HEK293 (cell line): ENCODE results near the gene FIBP.

Source experiments
- FEZF1 ChIP-seq: fragments of 450-650 bp; formaldehyde crosslinking; IDR thresholded peaks from 2 replicates; pipeline ENCODE4 v1.5.1; 2016; ENCODE audit warnings: missing biosample characterization, missing genetic modification characterization
- GLIS1 ChIP-seq: fragments of 450-650 bp; formaldehyde crosslinking; IDR thresholded peaks from 2 replicates; pipeline ENCODE4 v1.5.1; 2016; ENCODE audit warnings: missing biosample characterization, missing genetic modification characterization
- GLIS2 ChIP-seq: fragments of 450-650 bp; formaldehyde crosslinking; IDR thresholded peaks from 2 replicates; pipeline ENCODE4 v1.5.1; 2016; ENCODE audit warnings: missing biosample characterization, missing genetic modification characterization
- HOXC10 ChIP-seq: sonication (generic); formaldehyde crosslinking; IDR thresholded peaks from 2 replicates; pipeline ENCODE4 v1.8.1; 2023; ENCODE audit warnings: mild to moderate bottlenecking, missing genetic modification reagents
- IKZF3 ChIP-seq: fragments of 450-650 bp; IDR thresholded peaks from 2 replicates; pipeline ENCODE4 v1.5.0; 2018; ENCODE audit warnings: missing biosample characterization, mild to moderate bottlenecking, missing genetic modification characterization, moderate library complexity
- SP2 ChIP-seq: fragments of 450-650 bp; formaldehyde crosslinking; IDR thresholded peaks from 2 replicates; pipeline ENCODE4 v1.5.1; 2016; ENCODE audit warnings: missing biosample characterization, missing genetic modification characterization
- SP7 ChIP-seq: fragments of 450-650 bp; formaldehyde crosslinking; IDR thresholded peaks from 2 replicates; pipeline ENCODE4 v1.5.1; 2016; ENCODE audit warnings: missing biosample characterization, missing genetic modification characterization
- ZBTB17 ChIP-seq: fragments of 450-650 bp; formaldehyde crosslinking; IDR thresholded peaks from 2 replicates; pipeline ENCODE4 v1.5.1; 2016; ENCODE audit warnings: missing biosample characterization, missing genetic modification characterization
- ZBTB20 ChIP-seq: fragments of 450-650 bp; formaldehyde crosslinking; IDR thresholded peaks from 2 replicates; pipeline ENCODE4 v1.5.1; 2016; ENCODE audit warnings: missing biosample characterization, missing genetic modification characterization
- ZBTB8A ChIP-seq: fragments of 450-650 bp; formaldehyde crosslinking; IDR thresholded peaks from 2 replicates; pipeline ENCODE4 v1.5.1; 2016; ENCODE audit warnings: missing biosample characterization, missing genetic modification characterization
- ZFHX2 ChIP-seq: fragments of 450-650 bp; formaldehyde crosslinking; conservative IDR thresholded peaks from 2 replicates; pipeline ENCODE4 v1.5.1; 2016; ENCODE audit warnings: missing biosample characterization, missing genetic modification characterization
- ZIC2 ChIP-seq: fragments of 450-650 bp; formaldehyde crosslinking; IDR thresholded peaks from 2 replicates; pipeline ENCODE4 v1.5.1; 2016; ENCODE audit warnings: missing biosample characterization, missing genetic modification characterization
- ZNF10 ChIP-seq: fragments of 450-650 bp; formaldehyde crosslinking; IDR thresholded peaks from 2 replicates; pipeline ENCODE4 v1.5.1; 2017; ENCODE audit warnings: missing biosample characterization, missing genetic modification characterization
- ZNF223 ChIP-seq: fragments of 450-650 bp; formaldehyde crosslinking; IDR thresholded peaks from 2 replicates; pipeline ENCODE4 v1.5.1; 2016; ENCODE audit warnings: missing biosample characterization, missing genetic modification characterization
- ZNF624 ChIP-seq: fragments of 450-650 bp; formaldehyde crosslinking; IDR thresholded peaks from 2 replicates; pipeline ENCODE4 v1.5.1; 2017; ENCODE audit warnings: missing biosample characterization, missing genetic modification characterization
- ZNF777 ChIP-seq: fragments of 450-650 bp; formaldehyde crosslinking; IDR thresholded peaks from 2 replicates; pipeline ENCODE4 v1.5.1; 2017; ENCODE audit warnings: missing biosample characterization, missing genetic modification characterization, borderline replicate concordance
- ZNF792 ChIP-seq: fragments of 450-650 bp; formaldehyde crosslinking; IDR thresholded peaks from 2 replicates; pipeline ENCODE4 v1.5.1; 2016; ENCODE audit warnings: missing biosample characterization, missing genetic modification characterization
- ZSCAN30 ChIP-seq: fragments of 450-650 bp; IDR thresholded peaks from 2 replicates; pipeline ENCODE4 v1.5.1; 2018; ENCODE audit warnings: missing biosample characterization, mild to moderate bottlenecking, missing genetic modification characterization, moderate library complexity
- TF ChIP-seq, protein P1 (sequence below): fragments of 450-650 bp; formaldehyde crosslinking; IDR thresholded peaks from 2 replicates; pipeline ENCODE4; 2016; ENCODE audit warnings: missing biosample characterization, missing genetic modification characterization
- TF ChIP-seq, protein P2 (sequence below): fragments of 450-650 bp; formaldehyde crosslinking; IDR thresholded peaks from 2 replicates; pipeline ENCODE4 v1.5.1; 2016; ENCODE audit warnings: missing biosample characterization, missing genetic modification characterization
- TF ChIP-seq, protein P3 (sequence below): fragments of 450-650 bp; formaldehyde crosslinking; IDR thresholded peaks from 2 replicates; pipeline ENCODE4 v1.5.1; 2016; ENCODE audit warnings: missing biosample characterization, missing genetic modification characterization
- TF ChIP-seq, protein P4 (sequence below): fragments of 450-650 bp; formaldehyde crosslinking; IDR thresholded peaks from 2 replicates; pipeline ENCODE4 v1.5.1; 2016; ENCODE audit warnings: missing biosample characterization, missing genetic modification characterization
- TF ChIP-seq, protein P5 (sequence below): fragments of 450-650 bp; formaldehyde crosslinking; IDR thresholded peaks from 2 replicates; pipeline ENCODE4 v1.5.1; 2016; ENCODE audit warnings: missing biosample characterization, missing genetic modification characterization
- TF ChIP-seq, protein P6 (sequence below): fragments of 450-650 bp; formaldehyde crosslinking; IDR thresholded peaks from 2 replicates; pipeline ENCODE4 v1.5.1; 2016; ENCODE audit warnings: missing biosample characterization, missing genetic modification characterization
- TF ChIP-seq, protein P7 (sequence below): fragments of 450-650 bp; formaldehyde crosslinking; IDR thresholded peaks from 2 replicates; pipeline ENCODE4 v1.5.1; 2016; ENCODE audit warnings: missing biosample characterization, missing genetic modification characterization

Gene FIBP

DNA sequence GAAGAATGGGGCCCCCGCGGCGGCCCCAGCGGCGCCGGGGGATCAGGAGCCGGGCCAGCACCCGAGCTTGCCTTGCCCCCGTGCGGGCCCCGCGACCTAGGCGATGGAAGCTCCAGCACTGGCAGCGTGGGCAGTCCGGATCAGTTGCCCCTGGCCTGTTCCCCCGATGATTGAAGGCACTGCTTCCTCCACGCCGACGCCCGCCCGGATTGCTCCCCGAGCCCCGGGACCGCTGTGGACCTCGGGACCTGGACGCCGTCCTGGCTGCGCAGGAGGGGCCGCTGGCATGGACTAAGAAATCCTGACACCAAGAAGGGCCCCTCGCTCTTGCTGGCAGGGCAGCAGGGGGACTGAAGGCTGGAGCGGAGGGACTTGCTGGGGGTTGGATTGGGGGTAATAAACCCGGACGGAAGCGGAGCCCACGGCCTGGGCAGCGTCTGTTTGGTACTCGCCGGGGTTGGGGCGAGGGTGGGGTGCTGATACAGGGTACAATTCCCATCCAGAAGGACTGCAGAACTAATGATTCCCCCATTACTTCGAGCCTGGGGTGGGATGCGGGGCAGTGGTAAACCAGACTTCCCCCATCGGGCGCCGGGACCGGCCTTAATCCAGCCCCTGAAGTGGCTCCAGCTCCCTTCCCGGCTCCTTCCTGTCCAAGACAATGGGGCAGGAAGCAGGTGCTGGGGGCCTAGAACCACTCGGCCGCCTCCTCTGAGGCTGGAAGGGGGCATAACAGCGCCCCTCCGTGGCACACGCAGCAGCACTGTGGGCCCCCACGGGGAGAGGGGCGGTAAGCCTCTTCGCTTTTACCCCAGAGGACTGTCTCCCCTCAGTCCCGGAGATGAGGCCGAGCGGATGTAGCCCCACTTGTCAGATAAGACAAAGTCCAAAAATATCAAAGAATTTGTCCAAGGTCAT lies 3.2 kb upstream of the FIBP start (continued):
- TF ChIP-seq SP7 (0 out of 2 replicates have a peak, but pooled peaks have one; percentile 10), GLIS2 (tag by site-specific recombination) (peak; percentile 85), ZFHX2 (tag by site-specific recombination) (peak; percentile 26; the same call in 1 of the 2 replicates), HOXC10 (CRISPR knock-in tag) (no peak), ZBTB20 (tag by site-specific recombination) (peak; percentile 59; the same call in 1 of the 2 replicates), GLIS1 (tag by site-specific recombination) (peak; percentile 79), ZNF777 (tag by site-specific recombination) (no peak), ZNF792 (tag by site-specific recombination) (no peak), ZNF624 (tag by site-specific recombination) (no peak), ZNF223 (tag by site-specific recombination) (no peak), ZNF10 (tag by site-specific recombination) (peak; percentile 83), ZIC2 (tag by site-specific recombination) (peak; percentile 55), ZBTB17 (tag by site-specific recombination) (peak; percentile 28; the same call in 1 of the 2 replicates), FEZF1 (no peak), IKZF3 (tag by site-specific recombination) (peak; percentile 74), ZBTB8A (tag by site-specific recombination) (peak; percentile 61), SP2 (tag by site-specific recombination) (peak; percentile 47), ZSCAN30 (tag by site-specific recombination) (0 out of 2 replicates have a peak, but pooled peaks have one; percentile 11)
- TF ChIP-seq, protein P1, sequence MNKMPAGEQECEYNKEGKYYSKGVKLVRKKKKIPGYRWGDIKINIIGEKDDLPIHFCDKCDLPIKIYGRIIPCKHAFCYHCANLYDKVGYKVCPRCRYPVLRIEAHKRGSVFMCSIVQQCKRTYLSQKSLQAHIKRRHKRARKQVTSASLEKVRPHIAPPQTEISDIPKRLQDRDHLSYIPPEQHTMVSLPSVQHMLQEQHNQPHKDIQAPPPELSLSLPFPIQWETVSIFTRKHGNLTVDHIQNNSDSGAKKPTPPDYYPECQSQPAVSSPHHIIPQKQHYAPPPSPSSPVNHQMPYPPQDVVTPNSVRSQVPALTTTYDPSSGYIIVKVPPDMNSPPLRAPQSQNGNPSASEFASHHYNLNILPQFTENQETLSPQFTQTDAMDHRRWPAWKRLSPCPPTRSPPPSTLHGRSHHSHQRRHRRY (tag by site-specific recombination): no peak
- TF ChIP-seq, protein P2, sequence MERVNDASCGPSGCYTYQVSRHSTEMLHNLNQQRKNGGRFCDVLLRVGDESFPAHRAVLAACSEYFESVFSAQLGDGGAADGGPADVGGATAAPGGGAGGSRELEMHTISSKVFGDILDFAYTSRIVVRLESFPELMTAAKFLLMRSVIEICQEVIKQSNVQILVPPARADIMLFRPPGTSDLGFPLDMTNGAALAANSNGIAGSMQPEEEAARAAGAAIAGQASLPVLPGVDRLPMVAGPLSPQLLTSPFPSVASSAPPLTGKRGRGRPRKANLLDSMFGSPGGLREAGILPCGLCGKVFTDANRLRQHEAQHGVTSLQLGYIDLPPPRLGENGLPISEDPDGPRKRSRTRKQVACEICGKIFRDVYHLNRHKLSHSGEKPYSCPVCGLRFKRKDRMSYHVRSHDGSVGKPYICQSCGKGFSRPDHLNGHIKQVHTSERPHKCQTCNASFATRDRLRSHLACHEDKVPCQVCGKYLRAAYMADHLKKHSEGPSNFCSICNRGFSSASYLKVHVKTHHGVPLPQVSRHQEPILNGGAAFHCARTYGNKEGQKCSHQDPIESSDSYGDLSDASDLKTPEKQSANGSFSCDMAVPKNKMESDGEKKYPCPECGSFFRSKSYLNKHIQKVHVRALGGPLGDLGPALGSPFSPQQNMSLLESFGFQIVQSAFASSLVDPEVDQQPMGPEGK (tag by site-specific recombination): peak; percentile 73
- TF ChIP-seq, protein P3, sequence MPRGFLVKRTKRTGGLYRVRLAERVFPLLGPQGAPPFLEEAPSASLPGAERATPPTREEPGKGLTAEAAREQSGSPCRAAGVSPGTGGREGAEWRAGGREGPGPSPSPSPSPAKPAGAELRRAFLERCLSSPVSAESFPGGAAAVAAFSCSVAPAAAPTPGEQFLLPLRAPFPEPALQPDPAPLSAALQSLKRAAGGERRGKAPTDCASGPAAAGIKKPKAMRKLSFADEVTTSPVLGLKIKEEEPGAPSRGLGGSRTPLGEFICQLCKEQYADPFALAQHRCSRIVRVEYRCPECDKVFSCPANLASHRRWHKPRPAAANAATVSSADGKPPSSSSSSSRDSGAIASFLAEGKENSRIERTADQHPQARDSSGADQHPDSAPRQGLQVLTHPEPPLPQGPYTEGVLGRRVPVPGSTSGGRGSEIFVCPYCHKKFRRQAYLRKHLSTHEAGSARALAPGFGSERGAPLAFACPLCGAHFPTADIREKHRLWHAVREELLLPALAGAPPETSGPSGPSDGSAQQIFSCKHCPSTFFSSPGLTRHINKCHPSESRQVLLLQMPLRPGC (tag by site-specific recombination): no peak
- TF ChIP-seq, protein P4, sequence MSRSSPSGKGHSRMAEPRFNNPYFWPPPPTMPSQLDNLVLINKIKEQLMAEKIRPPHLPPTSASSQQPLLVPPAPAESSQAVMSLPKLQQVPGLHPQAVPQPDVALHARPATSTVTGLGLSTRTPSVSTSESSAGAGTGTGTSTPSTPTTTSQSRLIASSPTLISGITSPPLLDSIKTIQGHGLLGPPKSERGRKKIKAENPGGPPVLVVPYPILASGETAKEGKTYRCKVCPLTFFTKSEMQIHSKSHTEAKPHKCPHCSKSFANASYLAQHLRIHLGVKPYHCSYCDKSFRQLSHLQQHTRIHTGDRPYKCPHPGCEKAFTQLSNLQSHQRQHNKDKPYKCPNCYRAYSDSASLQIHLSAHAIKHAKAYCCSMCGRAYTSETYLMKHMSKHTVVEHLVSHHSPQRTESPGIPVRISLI (tag by site-specific recombination): no peak
- TF ChIP-seq, protein P5, sequence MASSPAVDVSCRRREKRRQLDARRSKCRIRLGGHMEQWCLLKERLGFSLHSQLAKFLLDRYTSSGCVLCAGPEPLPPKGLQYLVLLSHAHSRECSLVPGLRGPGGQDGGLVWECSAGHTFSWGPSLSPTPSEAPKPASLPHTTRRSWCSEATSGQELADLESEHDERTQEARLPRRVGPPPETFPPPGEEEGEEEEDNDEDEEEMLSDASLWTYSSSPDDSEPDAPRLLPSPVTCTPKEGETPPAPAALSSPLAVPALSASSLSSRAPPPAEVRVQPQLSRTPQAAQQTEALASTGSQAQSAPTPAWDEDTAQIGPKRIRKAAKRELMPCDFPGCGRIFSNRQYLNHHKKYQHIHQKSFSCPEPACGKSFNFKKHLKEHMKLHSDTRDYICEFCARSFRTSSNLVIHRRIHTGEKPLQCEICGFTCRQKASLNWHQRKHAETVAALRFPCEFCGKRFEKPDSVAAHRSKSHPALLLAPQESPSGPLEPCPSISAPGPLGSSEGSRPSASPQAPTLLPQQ (tag by site-specific recombination): peak; percentile 91
- TF ChIP-seq, protein P6, sequence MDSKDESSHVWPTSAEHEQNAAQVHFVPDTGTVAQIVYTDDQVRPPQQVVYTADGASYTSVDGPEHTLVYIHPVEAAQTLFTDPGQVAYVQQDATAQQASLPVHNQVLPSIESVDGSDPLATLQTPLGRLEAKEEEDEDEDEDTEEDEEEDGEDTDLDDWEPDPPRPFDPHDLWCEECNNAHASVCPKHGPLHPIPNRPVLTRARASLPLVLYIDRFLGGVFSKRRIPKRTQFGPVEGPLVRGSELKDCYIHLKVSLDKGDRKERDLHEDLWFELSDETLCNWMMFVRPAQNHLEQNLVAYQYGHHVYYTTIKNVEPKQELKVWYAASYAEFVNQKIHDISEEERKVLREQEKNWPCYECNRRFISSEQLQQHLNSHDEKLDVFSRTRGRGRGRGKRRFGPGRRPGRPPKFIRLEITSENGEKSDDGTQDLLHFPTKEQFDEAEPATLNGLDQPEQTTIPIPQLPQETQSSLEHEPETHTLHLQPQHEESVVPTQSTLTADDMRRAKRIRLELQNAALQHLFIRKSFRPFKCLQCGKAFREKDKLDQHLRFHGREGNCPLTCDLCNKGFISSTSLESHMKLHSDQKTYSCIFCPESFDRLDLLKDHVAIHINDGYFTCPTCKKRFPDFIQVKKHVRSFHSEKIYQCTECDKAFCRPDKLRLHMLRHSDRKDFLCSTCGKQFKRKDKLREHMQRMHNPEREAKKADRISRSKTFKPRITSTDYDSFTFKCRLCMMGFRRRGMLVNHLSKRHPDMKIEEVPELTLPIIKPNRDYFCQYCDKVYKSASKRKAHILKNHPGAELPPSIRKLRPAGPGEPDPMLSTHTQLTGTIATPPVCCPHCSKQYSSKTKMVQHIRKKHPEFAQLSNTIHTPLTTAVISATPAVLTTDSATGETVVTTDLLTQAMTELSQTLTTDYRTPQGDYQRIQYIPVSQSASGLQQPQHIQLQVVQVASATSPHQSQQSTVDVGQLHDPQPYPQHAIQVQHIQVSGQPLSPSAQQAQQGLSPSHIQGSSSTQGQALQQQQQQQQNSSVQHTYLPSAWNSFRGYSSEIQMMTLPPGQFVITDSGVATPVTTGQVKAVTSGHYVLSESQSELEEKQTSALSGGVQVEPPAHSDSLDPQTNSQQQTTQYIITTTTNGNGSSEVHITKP: no peak
- TF ChIP-seq, protein P7, sequence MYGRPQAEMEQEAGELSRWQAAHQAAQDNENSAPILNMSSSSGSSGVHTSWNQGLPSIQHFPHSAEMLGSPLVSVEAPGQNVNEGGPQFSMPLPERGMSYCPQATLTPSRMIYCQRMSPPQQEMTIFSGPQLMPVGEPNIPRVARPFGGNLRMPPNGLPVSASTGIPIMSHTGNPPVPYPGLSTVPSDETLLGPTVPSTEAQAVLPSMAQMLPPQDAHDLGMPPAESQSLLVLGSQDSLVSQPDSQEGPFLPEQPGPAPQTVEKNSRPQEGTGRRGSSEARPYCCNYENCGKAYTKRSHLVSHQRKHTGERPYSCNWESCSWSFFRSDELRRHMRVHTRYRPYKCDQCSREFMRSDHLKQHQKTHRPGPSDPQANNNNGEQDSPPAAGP: no peak
